Stomach (tissue), 9 donors: Measurements from ENCODE around the gene TMTC3. TPM values are rescaled to one million over a fixed set of nuclear protein-coding genes. Genes with fewer than 3 reads are reported as not detected.
"Not testable (repeated sequence)": the region's sequence is repeated elsewhere in the genome, so short reads cannot be mapped to it uniquely, and the experiment has no call there.

ENCODE experiments used
- DNase-seq, 2 donors: peaks; one replicate each; pipeline versions ENCODE4 v3.0.0 to v3.0.0-alpha.2; 2013 to 2019
- H3K27ac ChIP-seq, 5 donors: fragments of 200-600 bp in 4 of 5; sonication (generic) in 4 of 5; one replicate each; pipeline ENCODE4 v1.5.1; 2013 to 2019; ENCODE audit warnings: mild to moderate bottlenecking in 1 of 5, moderate library complexity in 1 of 5
- H3K27me3 ChIP-seq, 3 donors: fragments of 200-600 bp; sonication (generic); one replicate each; pipeline ENCODE4 v1.5.1; 2017 to 2019; ENCODE audit warnings: mixed run types in 1 of 3
- H3K36me3 ChIP-seq, 4 donors: fragments of 200-600 bp; sonication (generic); 1 replicate in 3 of 4; 2 replicates in 1 of 4; pipeline ENCODE4 v1.5.1; 2016 to 2019
- H3K4me1 ChIP-seq, 4 donors: fragments of 200-600 bp; sonication (generic); one replicate each; pipeline ENCODE4 v1.5.1; 2016 to 2019
- H3K4me3 ChIP-seq, 4 donors: fragments of 200-600 bp; sonication (generic) in 3 of 4; one replicate each; pipeline ENCODE4 v1.5.1; 2016 to 2019; ENCODE audit warnings: mild to moderate bottlenecking in 1 of 4
- H3K9me3 ChIP-seq, 4 donors: fragments of 200-600 bp; sonication (generic); one replicate each; pipeline ENCODE4 v1.5.1; 2016 to 2019
- EP300 ChIP-seq: sonication (generic); formaldehyde crosslinking; IDR thresholded peaks from one replicate; pipeline ENCODE4 v1.6.1; 2017; ENCODE audit warnings: antibody characterized with exemption
- POLR2A ChIP-seq, 4 donors: fragments of 450-650 bp; IDR thresholded peaks; one replicate each; pipeline ENCODE4 v1.6.1; 2016; ENCODE audit warnings: antibody characterized with exemption in 4 of 4, control low read depth in 2 of 4, mild to moderate bottlenecking in 1 of 4, moderate library complexity in 1 of 4
- POLR2AphosphoS5 ChIP-seq, 3 donors: sonication (generic); formaldehyde crosslinking; IDR thresholded peaks; one replicate each; pipeline ENCODE4 v1.6.1; 2016; ENCODE audit warnings: antibody characterized with exemption in 3 of 3
- WGBS, 5 donors: extraction: QIAGEN DNeasy Blood & Tissue Kit in 3 of 5; methylation state at CpG; one replicate each; pipeline versions ENCODE4 v1.1.5 to v1.1.7; 2013 to 2018; 5-methylcytosine and 5-hydroxymethylcytosine counted together
- intact Hi-C: fragments of 100-400 bp; cut with DNase I; formaldehyde crosslinking; loops from one replicate; pipeline ENCODE4 v1.15.1; 2023; ENCODE audit warnings: low total_unique reads
- polyA plus RNA-seq, 3 donors: library from polyadenylated mRNA; stranded (reverse); fragments of 200-250 nt; gene quantifications; one replicate each; pipeline ENCODE4 v1.2.3, GENCODE V29; 2013
- total RNA-seq, 5 donors: library from RNA; depleted of rRNA; stranded (reverse); fragments of >200 nt; gene quantifications; one replicate each; pipeline versions ENCODE4 v1.1.0 to v1.2.3, GENCODE V29; 2014 to 2016
- TF ChIP-seq, protein P1 (sequence below), 7 experiments: fragments of 450-650 bp in 4 of 7; fragments of 200-600 bp in 3 of 7; sonication (generic) in 3 of 7; IDR thresholded peaks; one replicate each; pipeline ENCODE4 v1.5.1; 2016 to 2019; ENCODE audit warnings: antibody characterized with exemption in 7 of 7, control low read depth in 2 of 7, mild to moderate bottlenecking in 1 of 7
- donor health status: healthy with polysubstance abuse.
- donor health status: Bipolar disorder and iron deficiency.
- donor health status: healthy.

TMTC3 gene
- total and polyA plus RNA-seq, 8 donors = 1.7 to 33.6 (median 3.4) TPM

DNA sequence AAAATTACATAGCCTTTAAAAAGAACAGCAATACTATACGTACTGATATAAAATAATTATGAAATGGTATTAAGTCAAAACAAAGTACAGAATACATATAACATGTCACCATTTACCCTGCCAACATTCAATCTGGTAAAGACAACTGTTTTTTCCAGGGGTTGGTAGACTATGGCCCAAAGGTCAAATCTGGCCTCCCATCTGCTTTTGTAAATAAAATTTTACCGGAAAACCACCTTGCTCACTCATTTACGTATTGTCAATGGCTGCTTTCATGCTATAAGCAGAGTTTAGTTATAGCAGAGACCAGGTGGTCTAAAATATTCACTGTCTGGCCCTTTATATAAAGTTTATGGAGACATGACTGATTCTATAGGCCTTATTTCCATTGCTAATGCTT, 14.3 kb upstream of the TMTC3 start:
- DNase-seq = no peak
- Histone ChIP-seq H3K4me3 (no peak overlapping the region), H3K27me3 (no peaks in the 10 kb centered on the region), H3K9me3 (no peaks in the 10 kb centered on the region), H3K27ac (no peak overlapping the region), H3K4me1 (peaks cover 0 to 7% (median 0%) of the 10 kb centered on the region in 4 donors), H3K36me3 (peaks cover 3 to 62% (median 39%) of the 10 kb centered on the region in 4 donors)
- WGBS, 5 donors = 95 to 98% (median 97%) methylated on average over 3 of the region's 3 CpGs
- TF ChIP-seq POLR2AphosphoS5 (IDR thresholded peaks at IDR 0.05) = no peak
- no peak for TF ChIP-seq EP300
- TF ChIP-seq POLR2A (IDR thresholded peaks at IDR 0.05) = no peak
- TF ChIP-seq, protein P1, sequence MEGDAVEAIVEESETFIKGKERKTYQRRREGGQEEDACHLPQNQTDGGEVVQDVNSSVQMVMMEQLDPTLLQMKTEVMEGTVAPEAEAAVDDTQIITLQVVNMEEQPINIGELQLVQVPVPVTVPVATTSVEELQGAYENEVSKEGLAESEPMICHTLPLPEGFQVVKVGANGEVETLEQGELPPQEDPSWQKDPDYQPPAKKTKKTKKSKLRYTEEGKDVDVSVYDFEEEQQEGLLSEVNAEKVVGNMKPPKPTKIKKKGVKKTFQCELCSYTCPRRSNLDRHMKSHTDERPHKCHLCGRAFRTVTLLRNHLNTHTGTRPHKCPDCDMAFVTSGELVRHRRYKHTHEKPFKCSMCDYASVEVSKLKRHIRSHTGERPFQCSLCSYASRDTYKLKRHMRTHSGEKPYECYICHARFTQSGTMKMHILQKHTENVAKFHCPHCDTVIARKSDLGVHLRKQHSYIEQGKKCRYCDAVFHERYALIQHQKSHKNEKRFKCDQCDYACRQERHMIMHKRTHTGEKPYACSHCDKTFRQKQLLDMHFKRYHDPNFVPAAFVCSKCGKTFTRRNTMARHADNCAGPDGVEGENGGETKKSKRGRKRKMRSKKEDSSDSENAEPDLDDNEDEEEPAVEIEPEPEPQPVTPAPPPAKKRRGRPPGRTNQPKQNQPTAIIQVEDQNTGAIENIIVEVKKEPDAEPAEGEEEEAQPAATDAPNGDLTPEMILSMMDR (IDR thresholded peaks at IDR 0.05) = no peak
- intact Hi-C loops = no loop called here

DNA sequence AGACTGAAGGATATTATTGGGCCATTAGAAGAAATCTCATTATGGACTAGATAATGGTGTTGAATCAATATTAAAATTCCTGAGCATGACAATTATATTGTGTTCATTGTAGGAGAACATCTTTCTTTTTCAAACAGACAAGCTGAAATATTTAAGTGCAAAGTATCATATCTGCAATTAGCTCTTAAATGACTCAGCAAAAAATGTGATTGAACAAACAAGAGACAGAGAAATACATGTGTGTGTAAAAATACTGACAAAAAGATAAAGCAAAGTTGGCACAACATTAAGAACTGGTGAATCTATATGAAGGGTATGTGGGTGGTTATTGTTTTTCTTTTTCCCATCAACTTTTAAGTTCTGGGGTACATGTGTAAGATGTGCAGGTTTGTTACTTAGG, 9.7 kb upstream of the TMTC3 start:
- H3K27me3 ChIP-seq = no peaks in the 10 kb centered on the region
- no peak overlapping the region for H3K27ac ChIP-seq
- no peak for DNase-seq
- no peaks in the 10 kb centered on the region for H3K9me3 ChIP-seq
- H3K4me1 ChIP-seq = peaks cover 0 to 7% (median 0%) of the 10 kb centered on the region in 4 donors
- peaks cover 3 to 47% (median 40%) of the 10 kb centered on the region in 4 donors for H3K36me3 ChIP-seq
- intact Hi-C loops = no loop called here
- TF ChIP-seq POLR2A (IDR thresholded peaks at IDR 0.05) (no peak), EP300 (no peak), POLR2AphosphoS5 (IDR thresholded peaks at IDR 0.05) (no peak)
- TF ChIP-seq, protein P1 (IDR thresholded peaks at IDR 0.05) = no peak
- H3K4me3 ChIP-seq = no peak overlapping the region

DNA sequence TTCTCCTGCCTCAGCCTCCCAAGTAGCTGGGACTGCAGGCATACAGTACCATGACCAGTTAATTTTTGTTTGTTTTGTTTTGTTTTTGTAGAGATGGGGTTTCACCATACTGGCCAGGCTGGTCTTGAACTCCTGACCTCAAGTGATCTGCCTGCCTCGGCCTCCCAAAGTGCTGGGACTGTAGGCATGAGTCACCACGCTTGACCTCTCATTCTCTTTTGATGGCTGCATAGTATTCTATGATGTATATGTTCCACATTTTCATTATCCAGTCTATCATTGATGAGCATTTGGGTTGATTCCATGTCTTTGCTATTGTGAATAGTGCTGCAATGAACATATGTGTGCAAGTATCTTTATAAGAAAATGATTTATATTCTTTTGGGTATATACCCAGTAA, 8.9 kb upstream of the TMTC3 start:
- H3K27ac ChIP-seq, intact Hi-C loops, DNase-seq, H3K9me3 ChIP-seq, H3K4me1 ChIP-seq, H3K27me3 ChIP-seq, H3K4me3 ChIP-seq: not testable (repeated sequence)
- WGBS, 5 donors = 92 to 98% (median 94%) methylated on average over 2 of the region's 2 CpGs
- peaks cover 2 to 42% (median 33%) of the 10 kb centered on the region in 4 donors for H3K36me3 ChIP-seq

DNA sequence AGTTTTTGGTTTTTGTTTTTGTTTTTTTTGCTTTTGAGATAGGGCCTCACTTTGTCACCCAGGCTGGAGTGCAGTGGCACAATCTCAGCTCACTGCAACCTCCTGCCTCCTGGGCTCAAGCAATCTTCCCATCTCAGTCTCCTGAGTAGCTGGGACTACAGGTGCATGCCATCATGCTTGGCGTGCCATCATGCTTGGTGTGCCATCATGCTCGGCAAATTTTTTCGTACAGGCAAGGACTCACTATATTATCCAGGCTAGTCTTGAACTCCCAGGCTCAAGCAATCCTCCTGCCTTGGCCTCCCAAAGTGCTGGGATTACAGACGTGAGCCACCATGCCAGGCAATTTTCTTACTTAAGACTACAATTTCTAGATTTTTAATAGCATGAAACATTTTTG, 2.4 kb upstream of the TMTC3 start:
- H3K4me3 ChIP-seq, H3K27me3 ChIP-seq, DNase-seq, H3K9me3 ChIP-seq, H3K27ac ChIP-seq, intact Hi-C loops: not testable (repeated sequence)
- H3K4me1 ChIP-seq = peaks cover 0 to 29% (median 24%) of the 10 kb centered on the region in 4 donors
- 90 to 97% (median 96%) methylated on average over 4 of the region's 4 CpGs for WGBS, 5 donors
- peaks cover 0 to 16% (median 10%) of the 10 kb centered on the region in 4 donors for H3K36me3 ChIP-seq

DNA sequence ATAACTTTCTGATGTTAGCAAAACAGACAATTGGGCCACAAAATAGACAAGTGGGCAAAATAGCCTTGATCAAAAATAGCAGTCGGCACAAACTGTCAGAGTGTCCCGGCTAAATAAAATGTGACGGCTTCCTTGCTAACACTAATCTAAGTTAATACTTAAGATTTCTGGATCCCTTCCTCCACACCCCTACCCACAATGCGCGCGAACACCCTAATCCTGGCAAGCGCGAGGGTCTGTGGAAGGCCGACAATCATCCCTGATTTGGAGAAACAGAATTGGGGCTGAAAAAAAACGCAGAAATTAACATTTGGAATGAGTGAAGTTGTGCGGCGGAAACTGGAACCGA, 708 bp upstream of the TMTC3 start:
- Histone ChIP-seq H3K4me1 (peaks cover 0 to 41% (median 28%) of the 10 kb centered on the region in 4 donors), H3K36me3 (peaks cover 0 to 9% (median 3%) of the 10 kb centered on the region in 4 donors), H3K27ac (peak overlapping the region; percentile 73 to 93 (median 87)), H3K27me3 (no peaks in the 10 kb centered on the region), H3K9me3 (no peaks in the 10 kb centered on the region), H3K4me3 (peak overlapping the region; percentile 73 to 92 (median 78))
- 3 to 6% (median 5%) methylated on average over 13 of the region's 13 CpGs for WGBS, 5 donors
- no peak for DNase-seq
- intact Hi-C loops = no loop called here
- no peak for TF ChIP-seq POLR2A (IDR thresholded peaks at IDR 0.05)
- TF ChIP-seq POLR2AphosphoS5 (IDR thresholded peaks at IDR 0.05) = no peak
- TF ChIP-seq EP300 = no peak
- TF ChIP-seq, protein P1 (IDR thresholded peaks at IDR 0.05) = no peak
